Measurements from ENCODE around the gene KLK7.

The KLK7 gene

GRCh38 chr19:50928831-50929230 lies 54.9 kb downstream of the KLK7 start:
- DNase-seq = no peak
